GM18867 (cell line): ENCODE data around the gene PTPRH.
"Not testable (repeated sequence)": the region's sequence is repeated elsewhere in the genome, so short reads cannot be mapped to it uniquely, and the experiment has no call there.

Experiments used
- ATAC-seq: cut with Tn5 transposase; IDR thresholded peaks from one replicate; pipeline ENCODE4 v1.9.1; 2021; ENCODE audit warnings: mild to moderate bottlenecking, moderate library complexity; ENCODE audit not compliant: unreplicated experiment

Gene PTPRH

GRCh38 chr19:55227241-55228014, 18.1 kb upstream of the PTPRH start:
- ATAC-seq, result no peak

- ATAC-seq, result no peak
Observed at GRCh38 chr19:55226788-55227187, 17.5 kb upstream of the PTPRH start.

GRCh38 chr19:55226273-55226672, 17.0 kb upstream of the PTPRH start:
- ATAC-seq, result no peak

DNA sequence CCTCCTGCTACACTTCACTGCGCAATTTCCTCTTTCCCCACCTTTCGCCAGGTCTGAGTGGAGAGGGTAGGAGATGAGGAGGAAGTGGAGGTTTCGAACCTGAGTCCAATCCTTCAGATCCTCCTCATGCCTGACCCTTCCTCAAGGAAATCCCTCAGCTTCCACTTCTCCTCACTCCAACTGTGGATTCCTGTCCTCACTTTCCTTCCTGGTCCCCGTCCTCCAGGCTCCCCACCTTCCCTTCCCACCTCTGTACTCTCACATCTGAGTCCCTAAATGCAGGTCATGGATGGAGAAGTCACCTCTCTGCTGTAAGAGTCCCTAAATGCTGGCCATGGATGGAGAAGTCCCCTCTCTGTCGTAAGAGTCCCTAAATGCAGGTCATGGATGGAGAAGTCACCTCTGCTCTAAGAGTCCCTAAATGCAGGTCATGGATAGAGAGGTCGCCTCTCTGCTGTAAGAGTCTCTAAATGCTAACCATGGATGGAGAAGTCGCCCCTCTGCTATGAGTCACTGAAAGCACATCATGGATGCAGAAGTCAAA, 16.2 kb upstream of the PTPRH start:
- ATAC-seq, result no peak

DNA sequence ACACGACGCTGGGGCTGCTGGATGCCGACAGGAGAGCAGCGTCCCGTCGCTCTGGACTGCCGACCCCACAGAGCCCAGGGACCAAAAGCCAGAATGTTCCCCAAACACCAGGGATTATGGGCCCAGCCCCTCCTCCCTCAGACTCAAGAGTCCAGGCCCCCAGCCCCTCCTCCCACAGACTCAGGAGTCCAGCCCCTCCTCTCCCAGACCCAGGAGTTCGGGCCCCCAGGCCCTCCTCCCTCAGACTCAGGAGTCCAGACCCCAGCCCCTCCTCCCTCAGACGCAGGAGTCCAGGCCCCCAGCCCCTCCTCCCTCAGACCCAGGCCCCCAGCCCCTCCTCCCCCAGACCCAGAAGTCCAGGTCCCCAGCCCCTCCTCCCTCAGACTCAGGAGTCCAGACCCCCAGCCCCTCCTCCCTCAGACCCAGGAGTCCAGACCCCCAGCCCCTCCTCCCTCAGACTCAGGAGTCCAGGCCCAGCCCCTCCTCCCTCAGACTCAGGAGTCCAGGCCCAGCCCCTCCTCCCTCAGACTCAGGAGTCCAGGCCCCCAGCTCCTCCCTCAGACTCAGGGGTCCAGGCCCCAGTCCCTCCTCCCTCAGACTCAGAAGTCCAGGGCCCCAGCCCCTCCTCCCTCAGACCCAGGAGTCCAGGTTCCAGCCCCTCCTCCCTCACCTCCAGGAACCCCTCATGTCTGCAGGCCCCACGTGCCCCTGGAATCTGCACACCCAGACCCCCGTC, 15.5 kb upstream of the PTPRH start:
- not testable (repeated sequence) for ATAC-seq

GRCh38 chr19:55224038-55224665, 14.9 kb upstream of the PTPRH start:
- no peak for ATAC-seq

DNA sequence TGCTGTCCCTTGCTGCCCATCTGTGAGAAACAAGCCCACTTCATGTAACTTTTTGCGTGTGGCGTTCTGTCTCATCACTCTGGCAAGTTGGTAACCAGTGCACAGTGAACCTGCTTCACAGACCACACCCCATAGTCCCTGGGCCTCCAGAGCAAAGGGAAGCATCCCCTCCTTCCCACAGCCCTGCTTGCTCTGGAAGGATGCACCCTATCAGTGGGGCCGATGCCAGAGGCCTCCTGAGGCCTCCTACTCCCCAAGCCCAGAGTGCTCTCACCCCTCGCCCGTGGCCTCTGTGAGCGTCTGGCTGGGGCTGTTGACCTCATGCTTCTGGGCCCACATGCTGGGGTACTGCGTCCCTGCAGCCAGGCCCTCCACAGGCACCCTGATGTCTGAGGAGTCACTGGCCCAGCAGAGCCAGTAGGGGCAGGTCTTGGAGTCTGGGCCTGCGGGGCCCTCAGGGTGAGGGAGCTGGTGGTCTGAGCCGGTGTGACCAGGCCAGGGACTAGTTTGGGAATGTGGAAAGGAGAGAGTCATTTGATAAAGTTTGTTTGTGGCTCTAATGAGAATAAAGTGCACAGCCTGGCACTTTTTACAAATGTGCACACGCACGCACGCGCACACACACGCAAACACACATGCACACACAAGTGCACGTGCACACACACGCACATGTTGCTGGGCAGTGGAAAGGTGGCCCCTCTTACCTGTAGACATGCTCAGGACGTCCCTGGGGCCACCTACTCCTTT, 14.2 kb upstream of the PTPRH start:
- ATAC-seq, result no peak

DNA sequence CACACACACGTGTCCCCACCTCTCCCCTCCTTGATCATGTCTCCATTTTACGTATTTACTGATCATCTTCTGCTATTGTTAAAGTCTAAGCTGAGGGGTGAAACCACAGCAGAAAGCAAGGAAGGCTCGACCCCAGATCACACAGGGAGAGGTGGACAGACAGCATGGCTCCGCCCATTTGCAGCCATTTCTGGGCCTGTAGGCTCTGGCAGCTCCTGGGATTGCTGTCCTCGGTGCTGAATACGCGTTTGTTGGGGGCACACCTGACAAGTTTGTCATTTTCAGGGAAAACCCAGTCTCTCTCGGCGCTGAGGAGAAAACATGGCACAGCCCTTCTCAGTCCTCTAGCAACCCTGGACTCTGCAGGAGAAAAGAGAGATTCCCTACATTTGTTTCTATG, 11.2 kb upstream of the PTPRH start:
- ATAC-seq, result no peak

- ATAC-seq, result no peak
Observed at GRCh38 chr19:55216461-55217198, 7.3 kb upstream of the PTPRH start.

- ATAC-seq, result no peak
Observed at GRCh38 chr19:55213547-55213946, 4.2 kb upstream of the PTPRH start.

DNA sequence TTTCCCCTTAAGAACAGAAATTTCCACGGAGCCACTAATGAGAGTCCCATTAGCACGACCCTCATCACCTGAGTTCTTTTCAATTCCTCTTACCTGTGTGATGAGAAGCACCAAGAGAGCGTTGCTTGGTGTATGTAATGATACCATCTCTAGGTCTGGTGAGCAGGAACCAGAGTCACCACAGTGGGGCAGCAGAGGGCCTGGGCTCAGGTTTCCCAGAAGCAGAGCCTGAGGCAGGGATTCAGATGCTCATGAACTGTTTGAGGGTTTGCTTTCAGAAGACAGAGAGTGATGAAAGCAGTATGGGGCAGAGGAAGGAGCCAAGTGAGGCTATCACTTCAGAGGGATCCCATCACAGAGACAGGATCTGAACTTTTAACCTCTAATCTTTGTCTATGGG, 3.1 kb upstream of the PTPRH start:
- no peak for ATAC-seq

GRCh38 chr19:55209693-55210472, 582 bp upstream of the PTPRH start:
- no peak for ATAC-seq

DNA sequence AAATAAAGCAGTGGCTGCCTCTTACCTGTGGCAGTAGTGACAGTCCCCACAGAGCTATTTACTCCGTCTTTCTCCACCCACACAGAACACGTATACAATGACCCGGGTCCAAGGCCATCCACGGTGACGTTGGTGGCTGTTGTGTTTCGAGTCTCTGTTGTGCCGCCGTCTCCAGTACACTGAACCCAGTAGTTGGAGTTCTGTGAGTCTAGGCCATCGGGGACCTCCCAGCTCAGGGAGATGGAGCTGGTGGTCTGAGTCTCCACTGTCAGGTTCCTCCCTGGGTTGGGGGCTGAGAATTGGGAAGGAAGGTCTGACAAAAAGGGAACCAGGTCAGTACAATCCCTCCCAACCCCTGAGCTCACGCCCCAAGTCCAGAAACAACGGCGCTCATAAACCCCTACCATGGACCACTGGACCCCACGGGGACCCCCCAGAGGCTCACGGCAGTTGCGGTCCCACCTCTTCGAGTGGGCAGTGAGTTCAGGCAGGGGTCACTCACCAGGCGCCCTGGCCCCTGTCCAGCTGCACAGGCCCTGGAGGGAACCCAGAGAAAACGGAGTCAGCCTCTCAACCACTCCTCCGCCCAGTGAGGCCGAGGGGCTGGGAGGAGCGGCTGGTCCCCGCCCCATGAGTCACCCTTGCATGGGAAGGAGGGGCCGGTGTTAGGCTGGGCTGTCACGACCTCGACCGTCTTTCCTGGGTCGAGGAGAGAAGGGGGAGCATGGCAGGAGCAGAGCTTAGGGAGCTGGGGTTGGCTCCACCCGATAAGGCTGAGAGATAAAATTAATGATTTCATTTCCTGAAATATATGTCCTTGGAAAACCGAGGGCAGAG, 2.4 kb downstream of the PTPRH start:
- no peak for ATAC-seq

DNA sequence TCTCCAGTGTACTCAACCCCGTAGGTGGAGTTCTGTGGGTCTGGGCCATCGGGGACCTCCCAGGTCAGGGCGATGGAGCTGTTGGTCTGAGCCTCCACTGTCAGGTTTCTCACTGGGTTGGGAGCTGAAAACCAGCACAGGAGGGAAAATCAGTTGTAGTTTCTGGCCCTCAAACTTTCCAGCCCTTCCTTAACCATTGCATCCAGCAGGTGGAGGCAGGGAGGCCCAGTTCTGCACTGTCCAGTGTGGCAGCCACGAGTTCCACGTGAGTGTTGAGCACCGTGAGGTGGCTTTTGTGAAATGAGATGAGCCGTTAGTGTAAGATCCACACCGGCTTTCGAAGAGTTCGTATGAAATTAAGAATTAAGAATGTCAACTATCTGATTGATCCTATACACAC, 7.1 kb downstream of the PTPRH start:
- ATAC-seq, result not testable (repeated sequence)

DNA sequence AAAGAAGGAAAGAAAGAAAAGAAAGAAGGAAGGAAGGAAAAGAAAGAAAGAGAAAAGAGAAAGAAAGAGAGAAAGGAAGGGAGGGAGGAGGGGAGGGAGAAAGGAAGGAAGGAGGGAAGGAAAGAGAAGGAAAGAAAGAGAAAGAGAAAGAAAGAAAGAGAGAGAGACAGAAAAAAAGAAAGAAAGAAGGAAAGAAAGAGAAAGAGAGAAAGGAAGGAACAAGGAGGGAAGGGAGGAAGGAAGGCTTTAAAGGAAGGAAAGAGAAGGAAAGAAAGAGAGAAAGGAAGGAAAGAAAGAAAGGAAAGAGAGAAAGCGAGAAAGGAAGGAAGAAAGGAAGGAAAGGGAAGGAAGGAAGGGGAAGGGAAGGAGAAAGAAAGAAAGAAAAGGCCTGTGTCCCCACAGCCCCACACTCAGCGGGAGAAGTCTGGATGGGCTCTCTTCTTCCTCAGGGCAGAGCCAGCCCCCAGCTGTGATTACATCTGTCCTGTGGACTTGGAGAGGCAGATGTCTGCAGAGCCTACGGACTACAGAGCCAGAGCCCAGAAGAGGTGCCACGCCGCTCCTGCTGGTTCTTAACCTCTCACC, 9.6 kb downstream of the PTPRH start:
- ATAC-seq, result no peak

DNA sequence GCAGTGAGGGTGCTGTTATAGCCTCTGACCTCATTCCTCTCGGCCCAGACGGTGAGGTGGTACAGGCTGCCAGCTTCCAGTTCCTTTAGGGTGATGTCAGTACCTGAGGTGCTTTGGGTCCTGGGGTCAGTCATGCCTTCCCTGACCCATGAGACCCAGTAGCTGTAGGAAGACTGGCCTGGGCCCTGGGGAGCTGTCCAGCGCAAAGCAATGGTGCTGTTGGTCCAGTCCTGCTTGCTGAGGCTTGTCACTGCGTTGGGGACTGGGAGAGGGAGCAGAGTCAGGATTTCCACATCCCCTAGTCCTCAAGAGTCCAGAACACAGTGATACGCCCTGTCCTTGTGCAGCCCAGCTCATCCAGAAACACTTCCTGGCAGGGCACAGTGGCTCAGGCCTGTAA, 10.7 kb downstream of the PTPRH start:
- ATAC-seq, result no peak

- ATAC-seq, result no peak
Observed at GRCh38 chr19:55197528-55197927, 11.8 kb downstream of the PTPRH start.

- ATAC-seq, result no peak
Observed at GRCh38 chr19:55196803-55197202, 12.5 kb downstream of the PTPRH start.
